WERI-Rb-1 (cell line): Measurements from ENCODE around the gene PALD1.

Source experiments
- DNase-seq: peaks from one replicate; pipeline ENCODE4 v3.0.0-alpha.2; 2020
- H3K27ac ChIP-seq: fragments of 250-450 bp; sonication (Bioruptor Pico); 2 replicates; pipeline ENCODE4 v1.5.1; 2020; ENCODE audit warnings: mild to moderate bottlenecking, moderate library complexity
- H3K27me3 ChIP-seq: fragments of 250-450 bp; sonication (Bioruptor Pico); 2 replicates; pipeline ENCODE4 v1.5.1; 2021; ENCODE audit warnings: mild to moderate bottlenecking, low read depth, moderate library complexity; ENCODE audit not compliant: insufficient read depth, severe bottlenecking
- H3K36me3 ChIP-seq: fragments of 250-450 bp; sonication (Bioruptor Pico); 2 replicates; pipeline ENCODE4 v1.5.1; 2020; ENCODE audit warnings: mild to moderate bottlenecking, moderate library complexity
- H3K4me3 ChIP-seq: 2 replicates; pipeline ENCODE4 v1.5.1; 2011; ENCODE audit warnings: low read depth, mild to moderate bottlenecking, control low read depth, low read length
- H3K9me3 ChIP-seq: fragments of 250-450 bp; sonication (Bioruptor Pico); 2 replicates; pipeline ENCODE4 v1.5.1; 2021; ENCODE audit warnings: mild to moderate bottlenecking, moderate library complexity; ENCODE audit not compliant: severe bottlenecking
- TF ChIP-seq, protein P1 (sequence below): IDR thresholded peaks from 2 replicates; pipeline ENCODE4 v1.5.1; 2011; ENCODE audit warnings: low read depth, mild to moderate bottlenecking, control low read depth, inconsistent platforms, low read length

PALD1 gene

DNA sequence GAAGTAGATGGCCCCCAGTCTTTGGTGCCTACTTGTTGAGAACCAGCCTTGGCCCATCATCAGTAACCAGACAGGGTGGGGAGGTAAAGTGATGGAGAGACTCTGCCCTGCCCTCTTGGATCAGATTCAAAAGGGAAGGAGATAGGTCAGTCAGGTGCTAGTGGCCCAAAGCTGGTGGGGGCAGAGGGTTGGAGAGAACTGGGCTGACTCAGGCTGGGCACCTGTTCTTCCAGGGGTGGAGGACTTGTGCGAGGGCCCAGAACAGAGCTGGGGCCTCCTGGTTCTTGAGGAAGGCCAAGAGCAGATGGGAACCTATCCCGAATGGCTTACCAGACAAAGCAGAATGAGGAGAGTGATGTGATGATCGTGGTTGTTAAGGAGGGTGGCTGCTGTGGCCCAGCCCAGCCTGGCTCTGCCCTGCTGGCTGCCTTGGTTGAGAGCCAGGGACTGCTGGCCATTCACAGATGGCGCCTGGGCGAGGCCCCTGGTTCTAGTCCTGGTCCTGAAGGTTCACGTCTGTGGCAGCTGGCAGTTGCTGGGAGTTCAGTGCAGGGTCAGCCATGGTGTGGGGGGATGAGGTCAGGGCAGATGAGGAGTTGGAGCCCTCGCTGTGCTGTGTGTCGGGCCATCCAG lies 36.6 kb downstream of the PALD1 start:
- no peak overlapping the region for H3K27ac ChIP-seq
- no peak for DNase-seq
- TF ChIP-seq, protein P1, sequence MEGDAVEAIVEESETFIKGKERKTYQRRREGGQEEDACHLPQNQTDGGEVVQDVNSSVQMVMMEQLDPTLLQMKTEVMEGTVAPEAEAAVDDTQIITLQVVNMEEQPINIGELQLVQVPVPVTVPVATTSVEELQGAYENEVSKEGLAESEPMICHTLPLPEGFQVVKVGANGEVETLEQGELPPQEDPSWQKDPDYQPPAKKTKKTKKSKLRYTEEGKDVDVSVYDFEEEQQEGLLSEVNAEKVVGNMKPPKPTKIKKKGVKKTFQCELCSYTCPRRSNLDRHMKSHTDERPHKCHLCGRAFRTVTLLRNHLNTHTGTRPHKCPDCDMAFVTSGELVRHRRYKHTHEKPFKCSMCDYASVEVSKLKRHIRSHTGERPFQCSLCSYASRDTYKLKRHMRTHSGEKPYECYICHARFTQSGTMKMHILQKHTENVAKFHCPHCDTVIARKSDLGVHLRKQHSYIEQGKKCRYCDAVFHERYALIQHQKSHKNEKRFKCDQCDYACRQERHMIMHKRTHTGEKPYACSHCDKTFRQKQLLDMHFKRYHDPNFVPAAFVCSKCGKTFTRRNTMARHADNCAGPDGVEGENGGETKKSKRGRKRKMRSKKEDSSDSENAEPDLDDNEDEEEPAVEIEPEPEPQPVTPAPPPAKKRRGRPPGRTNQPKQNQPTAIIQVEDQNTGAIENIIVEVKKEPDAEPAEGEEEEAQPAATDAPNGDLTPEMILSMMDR: no peak
- H3K36me3 ChIP-seq: no peaks in the 10 kb centered on the region
- no peaks in the 10 kb centered on the region for H3K27me3 ChIP-seq
- H3K4me3 ChIP-seq: no peak overlapping the region
- H3K9me3 ChIP-seq: no peaks in the 10 kb centered on the region

DNA sequence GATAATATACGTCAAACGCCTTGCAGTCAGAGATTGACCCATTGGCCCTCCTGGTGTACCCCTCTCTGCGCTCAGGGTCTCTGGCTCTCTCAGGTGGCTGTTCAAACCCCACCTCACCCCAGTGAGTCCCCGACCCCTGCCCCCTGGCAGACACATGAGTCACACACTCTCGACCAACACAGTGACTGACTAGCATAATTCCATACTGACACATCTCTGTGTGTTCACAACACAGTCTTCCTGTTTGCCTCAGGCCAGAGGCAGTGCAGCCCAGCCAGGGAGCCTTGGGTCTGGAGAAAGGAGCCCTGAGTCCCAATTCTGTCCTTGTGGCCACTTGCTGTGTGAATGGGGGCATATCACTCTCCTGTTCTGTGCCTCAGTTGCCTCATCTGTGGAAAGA lies 40.1 kb downstream of the PALD1 start:
- Histone ChIP-seq H3K4me3 (no peak overlapping the region), H3K27ac (no peak overlapping the region), H3K36me3 (no peaks in the 10 kb centered on the region), H3K27me3 (no peaks in the 10 kb centered on the region), H3K9me3 (no peaks in the 10 kb centered on the region)
- no peak for DNase-seq
- TF ChIP-seq, protein P1: no peak

DNA sequence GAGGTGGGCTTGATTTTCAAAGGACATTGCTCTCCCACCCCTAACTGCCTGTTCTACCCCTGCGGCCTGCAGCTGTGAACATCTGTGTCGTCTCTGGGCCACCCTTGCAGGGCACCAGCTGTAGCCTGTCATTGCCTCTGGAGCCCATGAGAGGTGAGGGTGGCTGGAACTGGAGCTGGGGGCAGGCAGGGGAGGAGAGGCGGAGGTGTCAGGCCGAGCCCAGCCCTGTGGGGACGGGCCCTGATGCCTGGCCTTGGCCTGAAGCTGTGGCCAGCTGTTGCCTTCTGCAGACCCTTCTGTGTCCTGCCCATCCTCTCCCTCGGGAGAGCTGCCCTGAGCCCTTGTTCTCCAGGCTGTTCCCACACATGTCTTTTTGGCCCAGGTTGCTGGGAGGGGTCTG lies 44.5 kb downstream of the PALD1 start:
- Histone ChIP-seq H3K36me3 (no peaks in the 10 kb centered on the region), H3K4me3 (no peak overlapping the region), H3K27ac (no peak overlapping the region), H3K27me3 (no peaks in the 10 kb centered on the region), H3K9me3 (no peaks in the 10 kb centered on the region)
- TF ChIP-seq, protein P1: no peak
- no peak for DNase-seq

DNA sequence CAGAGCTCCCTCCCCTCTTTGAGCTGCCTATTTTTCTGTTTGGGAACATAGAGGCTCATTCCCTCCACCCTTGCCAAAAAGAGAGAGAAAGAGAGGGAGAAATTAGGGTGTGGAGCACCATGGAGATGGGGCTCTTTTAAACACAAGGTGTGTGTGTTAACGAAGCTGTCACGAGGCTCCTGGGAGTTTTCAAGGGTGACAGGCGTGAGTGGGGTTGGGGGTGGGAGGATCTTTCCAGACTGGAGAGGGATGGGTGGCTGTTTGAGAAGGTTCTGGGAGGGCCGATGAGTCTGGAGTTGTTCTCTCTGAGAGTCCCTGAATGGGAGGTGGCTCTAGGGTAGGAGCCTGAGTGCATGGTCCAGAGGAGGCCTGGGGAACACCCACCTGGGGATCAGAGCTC lies 45.0 kb downstream of the PALD1 start:
- Histone ChIP-seq H3K27ac (no peak overlapping the region), H3K36me3 (no peaks in the 10 kb centered on the region), H3K9me3 (no peaks in the 10 kb centered on the region), H3K27me3 (no peaks in the 10 kb centered on the region), H3K4me3 (no peak overlapping the region)
- TF ChIP-seq, protein P1: no peak
- DNase-seq: no peak

DNA sequence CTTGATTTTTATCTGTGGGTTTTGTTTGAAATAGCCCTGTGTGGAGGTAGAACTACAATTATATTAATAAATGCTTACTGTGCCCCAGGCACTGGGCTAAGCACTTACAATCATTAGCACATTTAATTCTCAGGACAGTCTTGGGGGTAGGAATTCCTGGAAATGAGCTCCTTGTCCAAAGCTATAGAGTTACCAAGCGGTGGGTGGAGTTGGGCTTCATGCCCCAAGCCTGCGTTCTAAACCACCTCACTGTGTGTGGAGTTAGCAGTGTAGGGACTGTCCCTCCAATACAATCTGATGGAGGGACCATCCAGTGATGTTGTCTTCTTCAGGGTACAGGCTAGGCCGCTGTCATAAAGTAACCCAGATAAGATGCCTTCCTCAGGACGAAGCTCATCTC lies 49.7 kb downstream of the PALD1 start:
- Histone ChIP-seq H3K36me3 (no peaks in the 10 kb centered on the region), H3K27me3 (no peaks in the 10 kb centered on the region), H3K9me3 (no peaks in the 10 kb centered on the region), H3K27ac (no peak overlapping the region), H3K4me3 (no peak overlapping the region)
- no peak for DNase-seq
- TF ChIP-seq, protein P1: no peak

DNA sequence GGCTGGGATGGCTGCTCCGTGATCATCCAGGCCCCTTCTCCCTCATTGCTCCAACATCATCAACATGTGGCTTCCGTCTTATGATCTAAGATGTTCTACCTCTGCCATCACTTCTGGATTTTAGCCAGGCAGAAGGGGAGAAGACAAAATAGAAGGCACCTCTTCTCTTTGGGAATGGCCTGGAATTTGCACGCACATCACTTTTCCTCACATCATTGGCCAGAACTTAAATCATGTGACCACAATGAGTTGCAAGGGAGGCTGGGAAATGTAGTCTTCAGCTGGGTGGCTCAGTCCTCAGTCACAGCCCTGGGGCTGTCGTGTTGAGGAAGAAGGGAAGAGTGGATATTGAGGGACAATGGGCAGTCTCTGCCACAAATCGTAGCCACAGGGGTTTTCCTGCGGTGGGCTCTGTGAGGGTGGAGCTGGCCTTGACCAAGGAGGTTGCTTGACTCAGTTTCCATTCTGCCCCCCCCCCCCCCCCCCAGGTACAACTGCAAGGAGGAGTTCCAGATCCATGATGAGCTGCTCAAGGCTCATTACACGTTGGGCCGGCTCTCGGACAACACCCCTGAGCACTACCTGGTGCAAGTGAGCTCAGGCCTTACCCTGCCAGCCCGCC lies 50.3 kb downstream of the PALD1 start:
- Histone ChIP-seq H3K27ac (no peak overlapping the region), H3K4me3 (no peak overlapping the region), H3K9me3 (no peaks in the 10 kb centered on the region), H3K27me3 (no peaks in the 10 kb centered on the region), H3K36me3 (no peaks in the 10 kb centered on the region)
- peak; percentile 41 for DNase-seq
- TF ChIP-seq, protein P1: no peak
